Neuronal stem cell (in vitro differentiated cells): ENCODE results near the gene PAF1.
A peak's percentile ranks its signal among the peaks of the same experiment; 100 is the strongest.

ENCODE experiments used
- DNase-seq: peaks from one replicate; pipeline ENCODE4 v3.0.0-alpha.2; 2013; ENCODE audit warnings: low spot score
- H2AFZ ChIP-seq: one replicate; pipeline ENCODE4 v1.6.1; 2013; ENCODE audit warnings: mild to moderate bottlenecking, low read length, inconsistent platforms
- H2AK5ac ChIP-seq: 2 replicates; pipeline ENCODE4 v1.6.1; 2013; ENCODE audit warnings: low read depth, mild to moderate bottlenecking, inconsistent platforms, low read length, moderate library complexity, mixed read lengths
- H2BK120ac ChIP-seq: 2 replicates; pipeline ENCODE4 v1.6.1; 2013; ENCODE audit warnings: low read depth, mild to moderate bottlenecking, inconsistent platforms, low read length, moderate library complexity, mixed read lengths
- H2BK12ac ChIP-seq: one replicate; pipeline ENCODE4 v1.6.1; 2013; ENCODE audit warnings: low read length, inconsistent platforms
- H2BK15ac ChIP-seq: 2 replicates; pipeline ENCODE4 v1.6.1; 2013; ENCODE audit warnings: mild to moderate bottlenecking, low read length, inconsistent platforms, mixed read lengths
- H2BK5ac ChIP-seq: one replicate; pipeline ENCODE4 v1.6.1; 2013; ENCODE audit warnings: inconsistent platforms, mild to moderate bottlenecking, low read length, moderate library complexity
- H3K14ac ChIP-seq: one replicate; pipeline ENCODE4 v1.6.1; 2013; ENCODE audit warnings: low read length, inconsistent platforms
- H3K18ac ChIP-seq: 2 replicates; pipeline ENCODE4 v1.6.1; 2013; ENCODE audit warnings: low read length, inconsistent platforms
- H3K23ac ChIP-seq: 2 replicates; pipeline ENCODE4 v1.6.1; 2013; ENCODE audit warnings: low read depth, mild to moderate bottlenecking, mixed read lengths, low read length, inconsistent platforms; ENCODE audit not compliant: poor library complexity
- H3K27ac ChIP-seq: replicated peaks from 3 replicates; pipeline ENCODE4 v1.5.1; 2013; ENCODE audit warnings: low read length, inconsistent platforms
- H3K27me3 ChIP-seq, 3 experiments: 2 replicates each; pipeline ENCODE4 v1.6.1; 2013; ENCODE audit warnings: low read length in 3 of 3, mild to moderate bottlenecking in 2 of 3, inconsistent platforms in 1 of 3, low read depth in 1 of 3, mixed read lengths in 1 of 3, moderate library complexity in 1 of 3; ENCODE audit not compliant: control insufficient read depth in 3 of 3, insufficient read depth in 3 of 3
- H3K36me3 ChIP-seq, 2 donors: replicated peaks in 1 of 2; 2 replicates each; pipeline ENCODE4 v1.6.1; 2013; ENCODE audit warnings: low read length in 2 of 2; ENCODE audit not compliant: control insufficient read depth in 2 of 2, insufficient read depth in 2 of 2
- H3K4ac ChIP-seq: 2 replicates; pipeline ENCODE4 v1.6.1; 2013; ENCODE audit warnings: inconsistent platforms, mild to moderate bottlenecking, low read length, moderate library complexity
- H3K4me1 ChIP-seq, 2 donors: 1 replicate in 1 of 2; 2 replicates in 1 of 2; pipeline ENCODE4 v1.6.1; 2013; ENCODE audit warnings: low read length in 2 of 2, low read depth in 1 of 2; ENCODE audit not compliant: control insufficient read depth in 2 of 2, insufficient read depth in 1 of 2
- H3K4me2 ChIP-seq: one replicate; pipeline ENCODE4 v1.6.1; 2013; ENCODE audit warnings: mild to moderate bottlenecking, low read length, inconsistent platforms; ENCODE audit not compliant: insufficient read depth, poor library complexity, severe bottlenecking
- H3K4me3 ChIP-seq, 2 donors: 2 replicates each; pipeline ENCODE4 v1.5.1; 2013; ENCODE audit warnings: low read length in 2 of 2, mild to moderate bottlenecking in 2 of 2, inconsistent platforms in 1 of 2, moderate library complexity in 1 of 2
- H3K79me1 ChIP-seq: one replicate; pipeline ENCODE4 v1.6.1; 2013; ENCODE audit warnings: low read depth, mild to moderate bottlenecking, inconsistent platforms, low read length, moderate library complexity
- H3K9ac ChIP-seq: one replicate; pipeline ENCODE4 v1.6.1; 2013; ENCODE audit warnings: mild to moderate bottlenecking, low read depth, low read length, inconsistent platforms; ENCODE audit not compliant: poor library complexity
- H3K9me3 ChIP-seq, 2 donors: replicated peaks in 1 of 2; 2 replicates each; pipeline versions ENCODE3 to v1.6.1; 2013; ENCODE audit warnings: low read length in 2 of 2, mild to moderate bottlenecking in 2 of 2, inconsistent platforms in 1 of 2, low read depth in 1 of 2, mixed read lengths in 1 of 2, moderate library complexity in 1 of 2; ENCODE audit not compliant: control insufficient read depth in 2 of 2, insufficient read depth in 1 of 2
- H4K8ac ChIP-seq: one replicate; pipeline ENCODE4 v1.6.1; 2013; ENCODE audit warnings: low read depth, mild to moderate bottlenecking, inconsistent platforms, low read length, moderate library complexity
- H4K91ac ChIP-seq: one replicate; pipeline ENCODE4 v1.6.1; 2013; ENCODE audit warnings: low read length, low read depth, mild to moderate bottlenecking, inconsistent platforms; ENCODE audit not compliant: poor library complexity
- WGBS, 2 donors: extraction: QIAGEN DNeasy Blood & Tissue Kit; methylation state at CpG; one replicate each; pipeline ENCODE4 v1.1.7; 2013; ENCODE audit warnings: missing lambda C conversion rate in 2 of 2, mixed read lengths in 1 of 2; ENCODE audit not compliant: insufficient read length in 2 of 2, insufficient replicate concordance in 1 of 2; ENCODE audit errors: extremely low coverage in 2 of 2; 5-methylcytosine and 5-hydroxymethylcytosine counted together

PAF1 gene

DNA sequence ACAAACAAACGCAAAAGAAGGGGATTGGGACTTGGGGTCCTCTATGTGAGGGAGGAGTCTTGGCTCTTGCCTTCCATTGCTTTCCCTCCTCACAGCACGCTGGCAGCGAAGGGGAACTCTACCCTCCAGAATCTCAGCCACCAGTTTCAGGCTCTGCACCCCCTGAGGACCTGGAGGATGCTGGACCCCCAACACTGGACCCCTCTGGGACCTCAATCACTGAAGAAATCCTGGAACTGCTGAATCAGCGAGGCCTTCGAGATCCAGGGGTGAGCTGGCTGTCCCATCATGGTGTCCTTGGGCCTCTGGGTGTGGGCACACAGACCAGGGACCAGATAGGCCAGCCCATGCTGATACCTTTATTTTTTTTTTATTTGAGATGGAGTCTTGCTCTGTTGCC, 31.1 kb upstream of the PAF1 start:
- Histone ChIP-seq H3K18ac (no peak overlapping the region), H3K27me3 (no peaks in the 10 kb centered on the region), H2AFZ (no peak overlapping the region), H2BK15ac (no peak overlapping the region), H3K9me3 (no peaks in the 10 kb centered on the region), H2BK12ac (no peak overlapping the region), H3K9ac (no peak overlapping the region), H3K4me1 (peaks cover 7 to 9% of the 10 kb centered on the region in 2 donors), H4K91ac (no peak overlapping the region), H3K23ac (no peak overlapping the region), H3K27ac (no peak overlapping the region), H2AK5ac (no peak overlapping the region), H3K4me3 (no peak overlapping the region), H3K14ac (no peak overlapping the region), H3K79me1 (peaks cover 4% of the 10 kb centered on the region), H2BK120ac (no peak overlapping the region), H3K4ac (no peak overlapping the region), H3K36me3 (peaks cover 63 to 93% of the 10 kb centered on the region in 2 donors), H3K4me2 (no peak overlapping the region), H4K8ac (no peak overlapping the region), H2BK5ac (no peak overlapping the region)
- WGBS, 2 donors: no CpG with 5 or more reads among the region's 5 CpGs
- DNase-seq: no peak

DNA sequence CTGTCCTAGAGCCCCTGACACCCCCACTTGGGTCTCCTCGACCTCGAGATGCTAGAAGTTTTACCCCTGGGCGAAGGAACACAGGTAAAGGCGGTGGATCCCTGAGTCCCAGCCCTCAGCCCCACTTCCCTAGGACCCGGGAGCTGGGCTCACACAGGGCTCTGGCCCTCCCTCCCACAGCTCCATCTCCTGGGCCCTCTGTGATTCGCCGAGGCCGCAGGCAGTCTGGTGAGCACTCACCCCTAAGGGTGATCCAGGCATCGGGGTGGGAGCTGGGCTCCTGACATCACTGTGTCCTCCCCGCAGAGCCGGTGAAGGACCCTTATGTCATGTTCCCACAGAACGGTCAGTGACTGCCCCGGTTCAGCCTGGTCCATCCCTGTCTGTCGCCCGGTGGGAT, 29.9 kb upstream of the PAF1 start:
- H2AFZ ChIP-seq: no peak overlapping the region
- H2BK15ac ChIP-seq: no peak overlapping the region
- H3K9ac ChIP-seq: no peak overlapping the region
- H3K4me2 ChIP-seq: no peak overlapping the region
- H3K79me1 ChIP-seq: peaks cover 10% of the 10 kb centered on the region
- H4K91ac ChIP-seq: no peak overlapping the region
- no peak overlapping the region for H2BK5ac ChIP-seq
- no peaks in the 10 kb centered on the region for H3K27me3 ChIP-seq
- H3K27ac ChIP-seq: no peak overlapping the region
- no CpG with 5 or more reads among the region's 15 CpGs for WGBS, 2 donors
- H3K18ac ChIP-seq: no peak overlapping the region
- H3K36me3 ChIP-seq: peaks cover 71 to 97% of the 10 kb centered on the region in 2 donors
- no peak overlapping the region for H2BK12ac ChIP-seq
- H3K9me3 ChIP-seq: no peaks in the 10 kb centered on the region
- no peak for DNase-seq
- H2BK120ac ChIP-seq: no peak overlapping the region
- peaks cover 4 to 10% of the 10 kb centered on the region in 2 donors for H3K4me1 ChIP-seq
- no peak overlapping the region for H3K14ac ChIP-seq
- H3K4ac ChIP-seq: no peak overlapping the region
- no peak overlapping the region for H3K4me3 ChIP-seq
- no peak overlapping the region for H3K23ac ChIP-seq
- H2AK5ac ChIP-seq: no peak overlapping the region
- H4K8ac ChIP-seq: no peak overlapping the region

DNA sequence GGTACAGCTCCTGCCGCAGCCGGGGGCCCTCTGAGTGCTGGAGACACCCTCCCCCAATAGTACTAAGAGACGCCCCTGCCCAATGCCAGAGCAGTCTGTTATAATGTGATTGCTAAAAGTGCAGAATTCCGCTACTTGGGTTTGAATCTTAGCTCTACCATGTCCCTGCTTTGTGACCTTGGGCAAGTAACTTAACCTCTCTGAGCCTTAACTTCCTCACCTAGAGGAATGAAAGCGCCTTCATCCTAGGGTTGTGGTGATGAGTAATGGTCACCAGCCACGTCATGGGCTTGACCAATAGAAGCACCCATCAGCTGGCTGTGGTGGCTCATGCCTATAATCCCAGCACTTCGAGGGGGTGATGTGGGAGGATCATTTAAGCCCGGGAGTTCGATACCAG, 28.1 kb upstream of the PAF1 start:
- Histone ChIP-seq H3K27me3 (no peaks in the 10 kb centered on the region), H3K36me3 (peaks cover 65 to 95% of the 10 kb centered on the region in 2 donors), H3K4ac (no peak overlapping the region), H3K27ac (no peak overlapping the region), H3K9me3 (no peaks in the 10 kb centered on the region), H2AK5ac (no peak overlapping the region), H4K91ac (no peak overlapping the region), H3K9ac (no peak overlapping the region), H2BK15ac (no peak overlapping the region), H3K79me1 (peaks cover 15% of the 10 kb centered on the region), H4K8ac (no peak overlapping the region), H2BK5ac (no peak overlapping the region), H3K4me3 (no peak overlapping the region), H2BK120ac (no peak overlapping the region), H3K14ac (no peak overlapping the region), H2AFZ (no peak overlapping the region), H3K4me1 (peaks cover 9 to 24% of the 10 kb centered on the region in 2 donors), H2BK12ac (no peak overlapping the region), H3K4me2 (no peak overlapping the region), H3K18ac (no peak overlapping the region), H3K23ac (no peak overlapping the region)
- no CpG with 5 or more reads among the region's 9 CpGs for WGBS, 2 donors
- no peak for DNase-seq

DNA sequence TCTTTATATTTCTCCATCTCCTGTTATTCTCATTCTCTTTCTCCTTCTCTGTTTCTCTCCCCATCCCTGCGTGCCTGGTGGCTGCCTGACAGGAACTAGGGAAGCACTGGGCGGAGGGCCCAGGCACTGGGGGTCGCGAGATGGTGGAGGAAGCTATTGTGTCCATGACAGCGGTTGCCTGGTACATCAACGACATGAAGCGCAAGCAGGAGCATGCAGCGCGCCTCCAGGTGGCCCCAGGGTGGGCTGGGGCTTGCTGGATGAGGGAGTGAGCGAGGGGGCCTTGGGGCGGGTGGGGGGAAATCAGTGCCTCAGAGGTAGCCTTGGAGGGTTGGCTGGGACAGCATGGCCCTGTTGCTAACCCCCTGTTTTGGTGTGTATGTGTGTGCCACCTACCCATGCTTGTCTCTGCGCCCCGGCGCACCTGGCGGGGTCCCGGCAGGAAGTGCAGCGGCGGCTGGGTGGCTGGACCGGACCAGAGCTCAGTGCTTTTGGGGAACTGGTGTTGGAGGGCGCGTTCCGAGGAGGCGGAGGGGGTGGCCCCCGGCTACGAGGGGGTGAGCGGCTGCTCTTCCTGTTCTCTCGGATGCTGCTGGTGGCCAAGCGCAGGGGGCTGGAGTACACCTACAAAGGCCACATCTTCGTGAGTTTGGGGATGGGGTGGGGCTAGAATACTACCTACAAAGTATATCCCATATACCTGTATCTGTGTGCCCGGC, 26.7 kb upstream of the PAF1 start:
- H3K23ac ChIP-seq: no peak overlapping the region
- no peak overlapping the region for H3K27ac ChIP-seq
- H3K9me3 ChIP-seq: no peaks in the 10 kb centered on the region
- no peak overlapping the region for H2AK5ac ChIP-seq
- H3K4ac ChIP-seq: no peak overlapping the region
- H3K27me3 ChIP-seq: no peaks in the 10 kb centered on the region
- H3K18ac ChIP-seq: no peak overlapping the region
- no peak overlapping the region for H3K4me3 ChIP-seq
- no peak overlapping the region for H2BK120ac ChIP-seq
- no CpG with 5 or more reads among the region's 30 CpGs for WGBS, 2 donors
- H4K8ac ChIP-seq: no peak overlapping the region
- no peak overlapping the region for H2BK12ac ChIP-seq
- no peak overlapping the region for H4K91ac ChIP-seq
- peak overlapping the region; percentile 39 for H2BK5ac ChIP-seq
- no peak overlapping the region for H2AFZ ChIP-seq
- H3K14ac ChIP-seq: no peak overlapping the region
- H3K79me1 ChIP-seq: peaks cover 18% of the 10 kb centered on the region
- peaks cover 10 to 24% of the 10 kb centered on the region in 2 donors for H3K4me1 ChIP-seq
- no peak overlapping the region for H2BK15ac ChIP-seq
- H3K4me2 ChIP-seq: no peak overlapping the region
- no peak for DNase-seq
- peaks cover 52 to 81% of the 10 kb centered on the region in 2 donors for H3K36me3 ChIP-seq
- no peak overlapping the region for H3K9ac ChIP-seq
